ENCODE results near the gene SYPL2.
"Not testable (repeated sequence)": the region's sequence is repeated elsewhere in the genome, so short reads cannot be mapped to it uniquely, and the experiment has no call there.

Gene SYPL2

GRCh38 chr1:109466452-109467300, at the start of gene SYPL2:
Gene SYPL2, plus strand, starts transcription at chr1:109466546. Its CDS starts 298 bp downstream, at chr1:109466844.
- no peak for DNase-seq (ENCODE audit: low read depth)

- no peak for DNase-seq (ENCODE audit: low read depth)
Measured at GRCh38 chr1:109423498-109423897, 42.8 kb upstream of the SYPL2 start.

- no peak for DNase-seq (ENCODE audit: low read depth)
Measured at GRCh38 chr1:109425391-109426280, 40.7 kb upstream of the SYPL2 start.

- DNase-seq (ENCODE audit: low read depth) = peak; percentile 99
Measured at GRCh38 chr1:109426281-109427170, 39.8 kb upstream of the SYPL2 start, which contains the start of gene PSMA5. Gene PSMA5, minus strand, starts transcription at chr1:109426448. Its CDS starts 118 bp downstream, at chr1:109426330.

- no peak for DNase-seq (ENCODE audit: low read depth)
Measured at GRCh38 chr1:109427171-109427467, 39.2 kb upstream of the SYPL2 start.

GRCh38 chr1:109432336-109432735, 34.0 kb upstream of the SYPL2 start:
- no peak for DNase-seq (ENCODE audit: low read depth)

- no peak for DNase-seq (ENCODE audit: low read depth)
Measured at GRCh38 chr1:109433322-109433721, 33.0 kb upstream of the SYPL2 start.

GRCh38 chr1:109434484-109434883, 31.9 kb upstream of the SYPL2 start:
- no peak for DNase-seq (ENCODE audit: low read depth)

GRCh38 chr1:109438798-109439297, 27.5 kb upstream of the SYPL2 start:
- DNase-seq (ENCODE audit: low read depth) = peak; percentile 96

- DNase-seq (ENCODE audit: low read depth) = no peak
Measured at GRCh38 chr1:109441069-109441468, 25.3 kb upstream of the SYPL2 start.

GRCh38 chr1:109443476-109443875, 22.9 kb upstream of the SYPL2 start:
- DNase-seq (ENCODE audit: low read depth) = no peak

GRCh38 chr1:109444346-109444745, 22.0 kb upstream of the SYPL2 start:
- no peak for DNase-seq (ENCODE audit: low read depth)

GRCh38 chr1:109445949-109446695, 20.2 kb upstream of the SYPL2 start:
- DNase-seq (ENCODE audit: low read depth) = not testable (repeated sequence)

GRCh38 chr1:109447524-109447923, 18.8 kb upstream of the SYPL2 start:
- no peak for DNase-seq (ENCODE audit: low read depth)

- no peak for DNase-seq (ENCODE audit: low read depth)
Measured at GRCh38 chr1:109454497-109455133, 11.7 kb upstream of the SYPL2 start.

GRCh38 chr1:109457819-109458218, 8.5 kb upstream of the SYPL2 start:
- no peak for DNase-seq (ENCODE audit: low read depth)

GRCh38 chr1:109466125-109466451, 258 bp upstream of the SYPL2 start:
- no peak for DNase-seq (ENCODE audit: low read depth)

GRCh38 chr1:109467301-109467777, 993 bp downstream of the SYPL2 start:
- DNase-seq (ENCODE audit: low read depth) = no peak

GRCh38 chr1:109468061-109468460, 1.7 kb downstream of the SYPL2 start:
- no peak for DNase-seq (ENCODE audit: low read depth)

- no peak for DNase-seq (ENCODE audit: low read depth)
Measured at GRCh38 chr1:109468903-109469302, 2.6 kb downstream of the SYPL2 start.

GRCh38 chr1:109470245-109470644, 3.9 kb downstream of the SYPL2 start:
- no peak for DNase-seq (ENCODE audit: low read depth)
